IMR-90 (cell line): Measurements from ENCODE around the gene RASGRP1. TPM values are rescaled to one million over a fixed set of nuclear protein-coding genes. Genes with fewer than 3 reads are reported as not detected.
A peak's percentile ranks its signal among the peaks of the same experiment; 100 is the strongest.

Source experiments
- ATAC-seq: fragments of 200-7000 bp; cut with Tn5 transposase; 2 replicates; pipeline ENCODE4 v1.9.1; 2020; ENCODE audit warnings: low read depth, mild to moderate bottlenecking, moderate library complexity
- BruUV-seq: library from RNA; stranded (reverse); fragments of 400-500 nt; replicated peaks from 2 replicates; lab custom pipeline; 2021; lab: Mats Ljungman, UMichigan
- CTCF ChIA-PET: fragments of 300-600 bp; formaldehyde crosslinking; extraction: SDS; loops from one replicate; lab custom pipeline; 2021; ENCODE audit warnings: antibody characterized with exemption; lab: Yijun Ruan, JAX
- POLR2A ChIA-PET: fragments of 300-600 bp; sonication (Branson Sonifier 250); formaldehyde crosslinking; loops from one replicate; lab custom pipeline; 2022; ENCODE audit warnings: antibody characterized with exemption; ENCODE audit not compliant: unreplicated experiment; lab: Charles Lee
- DNase-seq: peaks from one replicate; pipeline ENCODE4 v3.0.0; 2013
- H2AFZ ChIP-seq: replicated peaks from 2 replicates; pipeline ENCODE3; 2013; ENCODE audit warnings: low read length, mild to moderate bottlenecking; ENCODE audit not compliant: poor library complexity
- H2AK5ac ChIP-seq: 2 replicates; pipeline ENCODE4 v1.6.1; 2013; ENCODE audit warnings: low read depth, low read length, inconsistent platforms
- H2AK9ac ChIP-seq: replicated peaks from 2 replicates; pipeline ENCODE3; 2013; ENCODE audit warnings: mild to moderate bottlenecking, low read depth, low read length, moderate library complexity; ENCODE audit not compliant: poor library complexity
- H2BK120ac ChIP-seq: 2 replicates; pipeline ENCODE4 v1.6.1; 2013; ENCODE audit warnings: low read depth, low read length, inconsistent platforms
- H2BK15ac ChIP-seq: 3 replicates; pipeline ENCODE4 v1.6.1; 2013; ENCODE audit warnings: low read depth, low read length, inconsistent platforms
- H2BK20ac ChIP-seq: 2 replicates; pipeline ENCODE4 v1.6.1; 2013; ENCODE audit warnings: low read depth, mild to moderate bottlenecking, inconsistent platforms, low read length, moderate library complexity
- H2BK5ac ChIP-seq: 2 replicates; pipeline ENCODE4 v1.6.1; 2013; ENCODE audit warnings: mild to moderate bottlenecking, low read depth, low read length, inconsistent platforms; ENCODE audit not compliant: poor library complexity, severe bottlenecking
- H3K14ac ChIP-seq: replicated peaks from 2 replicates; pipeline ENCODE4 v1.6.1; 2013; ENCODE audit warnings: low read depth, low read length, inconsistent platforms
- H3K18ac ChIP-seq: 2 replicates; pipeline ENCODE4 v1.6.1; 2013; ENCODE audit warnings: low read depth, low read length, control low read depth
- H3K23ac ChIP-seq: 2 replicates; pipeline ENCODE4 v1.6.1; 2013; ENCODE audit warnings: low read depth, low read length, inconsistent platforms
- H3K27ac ChIP-seq: 2 replicates; pipeline ENCODE4 v1.5.1; 2013; ENCODE audit warnings: mild to moderate bottlenecking, control low read depth, low read length; ENCODE audit not compliant: insufficient read depth
- H3K27me3 ChIP-seq: 2 replicates; pipeline ENCODE4 v1.6.1; 2013; ENCODE audit warnings: low read length; ENCODE audit not compliant: control insufficient read depth, insufficient read depth
- H3K36me3 ChIP-seq: 2 replicates; pipeline ENCODE4 v1.6.1; 2013; ENCODE audit warnings: low read length, mixed read lengths; ENCODE audit not compliant: control insufficient read depth, insufficient read depth
- H3K4ac ChIP-seq: 2 replicates; pipeline ENCODE4 v1.6.1; 2013; ENCODE audit warnings: low read depth, low read length, inconsistent platforms
- H3K4me1 ChIP-seq: 2 replicates; pipeline ENCODE4 v1.6.1; 2013; ENCODE audit warnings: low read length, mixed read lengths; ENCODE audit not compliant: control insufficient read depth, insufficient read depth
- H3K4me2 ChIP-seq: 2 replicates; pipeline ENCODE4 v1.6.1; 2013; ENCODE audit warnings: low read depth, mild to moderate bottlenecking, control low read depth, low read length, moderate library complexity
- H3K4me3 ChIP-seq: 2 replicates; pipeline ENCODE4 v1.5.1; 2013; ENCODE audit warnings: low read depth, mild to moderate bottlenecking, control low read depth, low read length, moderate library complexity; ENCODE audit not compliant: insufficient read depth
- H3K56ac ChIP-seq: 2 replicates; pipeline ENCODE4 v1.6.1; 2013; ENCODE audit warnings: low read length, inconsistent platforms; ENCODE audit not compliant: insufficient read depth; ENCODE audit errors: extremely low read depth
- H3K79me1 ChIP-seq, 2 experiments: 2 replicates each; pipeline ENCODE4 v1.6.1; 2013; ENCODE audit warnings: low read length in 2 of 2, inconsistent platforms in 1 of 2, low read depth in 1 of 2
- H3K9ac ChIP-seq: 2 replicates; pipeline ENCODE4 v1.6.1; 2013; ENCODE audit warnings: low read depth, low read length, control low read depth
- H3K9me1 ChIP-seq: 2 replicates; pipeline ENCODE4 v1.6.1; 2013; ENCODE audit warnings: low read length, inconsistent platforms; ENCODE audit not compliant: insufficient read depth
- H3K9me3 ChIP-seq: 2 replicates; pipeline ENCODE4 v1.6.1; 2013; ENCODE audit warnings: low read length; ENCODE audit not compliant: control insufficient read depth, insufficient read depth
- H4K20me1 ChIP-seq: 2 replicates; pipeline ENCODE4 v1.6.1; 2013; ENCODE audit warnings: low read length, inconsistent platforms; ENCODE audit not compliant: insufficient read depth
- H4K5ac ChIP-seq: 2 replicates; pipeline ENCODE4 v1.6.1; 2013; ENCODE audit warnings: mild to moderate bottlenecking, low read depth, low read length, control low read depth
- H4K8ac ChIP-seq, 2 experiments: 2 replicates each; pipeline ENCODE4 v1.6.1; 2013; ENCODE audit warnings: low read depth in 2 of 2, low read length in 2 of 2, control low read depth in 1 of 2, inconsistent platforms in 1 of 2
- H4K91ac ChIP-seq: 2 replicates; pipeline ENCODE4 v1.6.1; 2013; ENCODE audit warnings: low read depth, low read length, inconsistent platforms; ENCODE audit not compliant: insufficient read depth
- BHLHE40 ChIP-seq: fragments of 150-350 bp; IDR thresholded peaks from 2 replicates; pipeline ENCODE4 v1.6.1; 2016; ENCODE audit warnings: mild to moderate bottlenecking, low read depth, low read length
- CEBPB ChIP-seq: IDR thresholded peaks from 2 replicates; pipeline ENCODE4 v1.6.1; 2012; ENCODE audit warnings: low read depth, low read length, improper control_type of control experiment
- CHD1 ChIP-seq: IDR thresholded peaks from 2 replicates; pipeline ENCODE4 v1.6.1; 2012; ENCODE audit warnings: low read depth, low read length, improper control_type of control experiment
- CTCF ChIP-seq: conservative IDR thresholded peaks from 2 replicates; pipeline ENCODE4 v1.5.1; 2012; ENCODE audit warnings: mild to moderate bottlenecking, low read depth, low read length, improper control_type of control experiment
- ELK1 ChIP-seq: fragments of 150-350 bp; IDR thresholded peaks from 2 replicates; pipeline ENCODE4 v1.6.1; 2016; ENCODE audit warnings: low read depth, mild to moderate bottlenecking, low read length, moderate library complexity, borderline replicate concordance
- FOS ChIP-seq: fragments of 150-350 bp; IDR thresholded peaks from 2 replicates; pipeline ENCODE4 v1.6.1; 2016; ENCODE audit warnings: low read depth, low read length
- MAFK ChIP-seq: IDR thresholded peaks from 2 replicates; pipeline ENCODE4 v1.6.1; 2012; ENCODE audit warnings: low read depth, low read length, improper control_type of control experiment
- MAZ ChIP-seq: IDR thresholded peaks from 2 replicates; pipeline ENCODE4 v1.6.1; 2012; ENCODE audit warnings: low read depth, mild to moderate bottlenecking, low read length, improper control_type of control experiment, moderate library complexity, borderline replicate concordance
- MXI1 ChIP-seq: IDR thresholded peaks from 2 replicates; pipeline ENCODE4 v1.6.1; 2012; ENCODE audit warnings: low read depth, mild to moderate bottlenecking, low read length, moderate library complexity, borderline replicate concordance
- NFE2L2 ChIP-seq: fragments of 150-350 bp; IDR thresholded peaks from 2 replicates; pipeline ENCODE4 v1.6.1; 2016; ENCODE audit warnings: low read depth, mild to moderate bottlenecking, low read length
- POLR2A ChIP-seq: IDR thresholded peaks from 2 replicates; pipeline ENCODE4 v1.6.1; 2012; ENCODE audit warnings: mild to moderate bottlenecking, low read depth, low read length
- RAD21 ChIP-seq: IDR thresholded peaks from 2 replicates; pipeline ENCODE4 v1.6.1; 2012; ENCODE audit warnings: low read length, improper control_type of control experiment
- RCOR1 ChIP-seq: IDR thresholded peaks from 2 replicates; pipeline ENCODE4 v1.6.1; 2012; ENCODE audit warnings: mild to moderate bottlenecking, low read length, improper control_type of control experiment; ENCODE audit not compliant: insufficient replicate concordance
- RFX5 ChIP-seq: IDR thresholded peaks from 2 replicates; pipeline ENCODE4 v1.8.0; 2012; ENCODE audit warnings: low read depth, mild to moderate bottlenecking, low read length, moderate library complexity
- SMC3 ChIP-seq: fragments of 150-350 bp; IDR thresholded peaks from 2 replicates; pipeline ENCODE4 v1.6.1; 2016; ENCODE audit warnings: low read depth, mild to moderate bottlenecking, antibody characterized with exemption, low read length, moderate library complexity
- USF2 ChIP-seq: fragments of 150-350 bp; IDR thresholded peaks from 2 replicates; pipeline ENCODE4 v1.6.1; 2017; ENCODE audit warnings: mild to moderate bottlenecking, antibody characterized with exemption, low read length, low read depth
- WGBS, 2 experiments: methylation state at CpG; one replicate each; pipeline versions ENCODE4 v1.1.5 to v1.1.7; 2013; ENCODE audit warnings: missing lambda C conversion rate in 2 of 2; ENCODE audit not compliant: insufficient read length in 1 of 2; ENCODE audit errors: extremely low coverage in 2 of 2; 5-methylcytosine and 5-hydroxymethylcytosine counted together
- dilution Hi-C: fragments of 300-500 bp; cut with HindIII; formaldehyde crosslinking; loops from one replicate; pipeline ENCODE4 v1.14.3; 2018; ENCODE audit warnings: low sequenced_read_pairs; ENCODE audit not compliant: unreplicated experiment
- in situ Hi-C: fragments of 300-500 bp; cut with MboI; formaldehyde crosslinking; loops from 3 replicates; pipeline ENCODE4 v1.14.3; 2019; ENCODE audit warnings: low sequenced_read_pairs, inconsistent platforms, mixed read lengths
- intact Hi-C: fragments of 100-400 bp; cut with micrococcal nuclease; formaldehyde crosslinking; loops from 2 replicates; pipeline ENCODE4 v1.10.0; 2022
- polyA plus RNA-seq, 3 experiments: library from polyadenylated mRNA; depleted of rRNA; stranded (reverse); fragments of >200 nt; gene quantifications; 2 replicates each; pipeline ENCODE4 v1.2.3, GENCODE V29; 2012; ENCODE audit warnings: low replicate concordance in 1 of 3
- total RNA-seq: library from RNA; depleted of rRNA; stranded (reverse); fragments of >200 nt; gene quantifications from 2 replicates; pipeline ENCODE4 v1.2.3, GENCODE V29; 2012

RASGRP1 gene
- total and polyA plus RNA-seq, 2 of the 4 experiments (the other 2 are of a cell fraction) = 1.4 to 3.2 TPM

GRCh38 chr15:38521316-38521715 lies 43.3 kb downstream of the RASGRP1 start:
- no peak overlapping the region for H4K5ac ChIP-seq
- no peaks in the 10 kb centered on the region for H3K27me3 ChIP-seq
- TF ChIP-seq ELK1 = no peak
- no peak for TF ChIP-seq POLR2A
- no peak for TF ChIP-seq CEBPB
- no peak for TF ChIP-seq FOS
- TF ChIP-seq SMC3 = no peak
- no peak for TF ChIP-seq RCOR1
- no peak for TF ChIP-seq BHLHE40
- no peak for TF ChIP-seq CHD1
- no peak for TF ChIP-seq MAFK
- no peak for TF ChIP-seq RAD21
- no peak for TF ChIP-seq USF2
- no peak for TF ChIP-seq NFE2L2
- TF ChIP-seq MAZ = no peak
- TF ChIP-seq MXI1 = no peak
- no peak for TF ChIP-seq RFX5
- TF ChIP-seq CTCF = no peak
- no TSS peak for BruUV-seq
- DNase-seq (no peak), ATAC-seq (no peak)
- WGBS, 2 experiments = 40% methylated on average over 1 of the region's 5 CpGs; no CpG with 5 or more reads in 1 of the 2 experiments
- H3K4me3 ChIP-seq = no peak overlapping the region
- H3K4ac ChIP-seq = no peak overlapping the region
- no peaks in the 10 kb centered on the region for H3K79me1 ChIP-seq
- in situ Hi-C loops (no loop called here), intact Hi-C loops (no loop called here), dilution Hi-C loops (no loop called here)
- no peak overlapping the region for H2BK120ac ChIP-seq
- no peak overlapping the region for H2AK5ac ChIP-seq
- H2AFZ ChIP-seq = peak overlapping the region; percentile 67
- no peak overlapping the region; the same call in 1 of the 2 replicates for H4K91ac ChIP-seq
- H3K9me3 ChIP-seq = no peaks in the 10 kb centered on the region
- no peak overlapping the region for H3K9ac ChIP-seq
- H2AK9ac ChIP-seq = no peak overlapping the region
- H2BK5ac ChIP-seq = no peak overlapping the region
- no peaks in the 10 kb centered on the region for H3K36me3 ChIP-seq
- no peak overlapping the region for H3K56ac ChIP-seq
- H3K9me1 ChIP-seq = no peaks in the 10 kb centered on the region
- no peak overlapping the region for H2BK20ac ChIP-seq
- H3K27ac ChIP-seq = no peak overlapping the region
- no peaks in the 10 kb centered on the region for H4K20me1 ChIP-seq
- H3K4me1 ChIP-seq = peaks cover 14% of the 10 kb centered on the region
- ChIA-PET CTCF (no interaction called here), POLR2A (no interaction called here)
- no peak overlapping the region for H2BK15ac ChIP-seq
- H3K23ac ChIP-seq = peak overlapping the region; percentile 19; the same call in 1 of the 2 replicates
- H4K8ac ChIP-seq = no peak overlapping the region
- no peak overlapping the region for H3K4me2 ChIP-seq
- no peak overlapping the region for H3K14ac ChIP-seq
- H3K18ac ChIP-seq = no peak overlapping the region
